Hypothalamus (tissue), 51 donors: ENCODE data around the gene ACP1.

Experiments used
- DNase-seq, 51 donors: peaks; one replicate each; lab custom pipeline; 2025; lab: John Stamatoyannopoulos, UW

ACP1 gene

DNA sequence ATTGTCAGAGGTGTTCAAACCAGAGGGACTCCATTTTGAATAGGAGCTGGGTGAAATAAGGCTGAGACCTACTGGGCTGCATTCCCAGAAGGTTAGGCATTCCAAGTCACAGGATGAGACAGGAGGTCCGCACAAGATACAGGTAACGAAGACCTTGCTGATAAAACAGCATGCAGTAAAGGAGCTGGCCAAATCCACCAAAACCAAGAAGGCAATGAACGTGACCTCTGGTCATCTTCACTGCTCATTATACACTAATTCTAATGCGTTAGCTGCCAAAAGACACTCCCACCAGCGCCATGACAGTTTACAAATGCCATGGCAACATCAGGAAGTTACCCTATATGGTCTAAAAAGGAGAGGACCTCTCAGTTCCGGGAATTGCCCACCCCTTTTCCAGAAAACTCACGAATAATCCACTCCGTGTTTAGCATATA lies 11.5 kb upstream of the ACP1 start:
- DNase-seq: no peak

GRCh38 chr2:254241-254640 lies 10.5 kb upstream of the ACP1 start:
- no peak for DNase-seq

DNA sequence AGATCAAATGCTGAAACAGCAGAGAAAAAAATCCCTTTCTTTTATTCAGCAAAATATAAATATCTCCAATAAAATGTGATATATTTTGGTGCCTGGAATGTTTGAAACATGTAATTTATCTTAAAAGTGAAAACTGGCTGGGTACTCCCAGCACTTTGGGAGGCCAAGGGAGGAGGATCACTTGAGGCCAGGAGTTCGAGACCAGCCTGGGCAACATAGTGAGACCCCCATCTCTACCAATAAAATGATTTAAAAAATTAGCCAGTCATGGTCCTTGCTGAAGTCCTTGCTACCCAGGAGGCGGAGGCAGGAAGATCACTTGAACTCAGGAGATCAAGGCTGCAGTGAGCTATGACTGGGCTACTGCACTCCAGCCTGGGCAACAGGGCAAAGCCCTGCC lies 9.6 kb upstream of the ACP1 start:
- no peak for DNase-seq

- no peak for DNase-seq
Measured at GRCh38 chr2:256094-256493, 8.7 kb upstream of the ACP1 start.

DNA sequence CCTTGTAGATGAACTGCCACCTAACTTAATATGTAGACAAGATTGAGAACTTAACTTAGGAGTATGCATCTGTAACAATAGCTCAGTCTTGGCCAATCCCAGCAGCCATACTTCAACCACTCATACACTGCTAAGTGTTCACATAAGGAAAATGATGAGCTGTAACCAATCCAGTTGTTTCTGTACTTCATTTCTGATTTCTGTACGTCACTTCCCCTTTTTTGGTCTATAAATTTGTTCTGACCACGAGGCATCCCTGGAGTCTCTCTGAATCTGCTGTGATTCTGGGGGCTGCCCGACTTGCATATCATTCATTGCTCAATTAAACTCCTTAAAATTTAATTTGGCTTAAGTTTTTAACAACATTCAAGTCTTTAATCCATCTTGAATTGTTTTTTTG lies 7.3 kb upstream of the ACP1 start:
- no peak for DNase-seq

DNA sequence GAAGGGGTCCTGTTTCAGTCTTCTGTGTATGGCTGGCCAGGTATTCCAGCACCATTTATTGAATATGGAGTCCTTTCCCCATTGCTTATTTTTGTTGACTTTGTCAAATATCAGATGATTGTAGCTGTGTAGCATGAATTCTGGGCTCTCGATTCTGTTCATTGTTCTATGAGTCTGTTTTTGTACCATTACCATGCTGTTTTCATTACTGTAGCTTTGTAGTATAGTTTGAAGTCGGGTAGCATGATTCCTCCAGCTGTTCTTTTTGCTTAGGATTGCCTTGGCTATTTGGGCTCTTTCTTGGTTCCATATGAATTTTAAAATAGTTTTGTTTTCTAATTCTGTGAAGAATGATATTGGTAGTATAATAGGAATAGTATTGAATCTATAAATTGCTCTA lies 6.9 kb upstream of the ACP1 start:
- no peak for DNase-seq

DNA sequence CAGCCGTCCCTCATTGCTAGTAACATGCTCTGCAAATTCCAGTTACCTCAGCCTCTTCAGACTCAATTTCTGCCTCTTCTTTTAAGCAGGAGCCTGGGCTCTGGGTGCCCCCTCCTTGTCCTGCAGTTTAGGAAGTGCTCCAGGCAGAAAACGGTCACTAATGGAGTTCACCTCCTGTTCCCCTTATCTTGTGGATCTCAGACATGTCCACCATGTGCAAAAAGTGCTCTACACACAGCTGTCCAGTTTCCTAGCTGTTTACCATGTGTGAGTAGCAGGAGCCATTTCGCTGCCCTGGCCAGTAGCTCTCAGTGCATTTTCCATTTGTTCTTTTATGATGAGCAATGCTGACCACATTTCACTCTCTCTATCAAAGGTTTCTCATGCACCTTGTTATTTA lies 5.8 kb upstream of the ACP1 start:
- DNase-seq: no peak

DNA sequence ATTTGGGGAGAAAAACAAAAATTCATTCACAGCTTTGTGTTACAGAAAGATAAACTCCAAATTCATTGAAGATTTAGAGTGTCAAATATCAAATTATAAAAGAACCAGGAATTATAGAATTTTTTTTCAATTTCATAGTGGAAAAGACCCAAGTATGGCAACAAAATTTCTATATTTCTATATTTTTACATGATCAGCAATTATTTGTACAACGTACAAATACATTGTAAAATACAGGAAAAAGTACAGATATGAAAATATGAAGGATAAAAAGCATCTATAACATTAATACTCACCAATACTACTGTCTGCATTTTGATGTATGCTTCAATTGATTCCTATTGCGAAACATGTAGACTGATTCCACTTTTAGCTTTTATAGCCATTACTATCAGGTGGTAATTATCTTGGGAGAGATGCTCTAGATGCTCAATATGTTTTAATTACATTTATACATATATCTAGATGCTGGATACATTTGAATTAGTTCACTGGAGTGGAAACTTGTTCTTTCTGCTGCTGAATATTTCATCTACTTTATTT lies 4.9 kb upstream of the ACP1 start:
- no peak for DNase-seq

DNA sequence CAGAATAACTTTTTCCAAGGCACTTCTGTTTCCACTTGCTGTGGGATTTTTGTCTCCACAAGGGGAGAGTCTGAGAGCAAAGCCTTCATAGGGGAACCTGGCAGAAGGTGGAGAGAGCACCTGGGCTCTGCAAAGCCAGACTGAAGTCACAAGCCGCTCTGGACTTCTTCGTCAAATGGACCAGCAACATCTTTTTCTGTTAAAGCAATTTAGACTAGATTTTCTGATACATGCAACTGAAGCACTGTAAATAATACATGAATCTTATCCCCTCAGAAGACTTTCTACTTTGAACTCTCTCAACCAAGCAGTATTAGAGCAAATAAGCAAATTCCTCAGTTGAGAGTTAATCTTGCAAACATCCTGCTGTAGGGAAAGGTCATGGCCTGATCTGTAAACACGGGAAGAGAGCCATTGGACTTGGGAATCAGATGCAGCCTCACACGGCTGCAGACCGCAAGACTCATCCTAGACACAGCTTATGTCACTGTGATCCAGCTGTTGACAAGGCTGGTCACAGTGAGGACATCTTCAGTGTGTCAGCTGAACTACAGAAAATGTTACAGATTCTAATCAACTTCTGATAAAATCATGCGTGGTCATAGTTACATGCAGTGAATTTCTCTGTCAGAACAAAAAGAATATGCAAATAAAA lies 4.1 kb upstream of the ACP1 start:
- DNase-seq: no peak

GRCh38 chr2:262117-262516 lies 2.6 kb upstream of the ACP1 start:
- DNase-seq: no peak

DNA sequence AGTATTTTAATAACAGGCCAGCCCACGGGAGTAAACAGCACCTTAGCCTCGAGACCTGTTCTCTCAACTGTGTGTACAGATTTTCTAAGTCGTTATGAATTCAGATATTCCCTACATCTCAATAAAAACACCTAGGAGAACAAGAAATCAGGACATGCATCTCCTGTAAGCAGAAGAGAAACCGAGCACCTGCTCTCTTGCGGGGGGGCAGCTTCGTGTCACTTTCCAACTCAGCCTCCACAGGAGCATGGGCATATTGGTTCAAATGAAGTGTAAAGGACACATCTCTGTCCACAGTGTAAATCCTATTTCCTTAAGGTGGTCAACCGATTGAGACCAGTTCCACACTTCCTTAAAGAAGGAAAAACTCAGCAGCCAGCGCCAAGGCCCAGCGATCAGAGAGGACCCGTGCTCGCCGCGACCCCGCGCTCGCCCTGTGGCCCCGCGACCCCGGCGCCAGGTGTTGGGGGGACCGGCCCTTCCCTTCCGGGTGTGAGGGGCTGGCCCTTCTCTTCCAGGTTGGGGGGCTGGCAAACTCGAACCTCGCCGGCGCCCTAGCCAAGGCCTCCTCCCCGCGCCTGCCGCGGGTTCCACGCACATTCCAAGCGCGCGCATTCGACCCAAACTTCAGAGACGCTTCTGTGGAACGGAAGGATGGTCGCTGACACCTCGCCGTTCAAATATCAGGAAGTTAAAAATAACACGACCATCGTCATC lies 1.6 kb upstream of the ACP1 start:
- no peak for DNase-seq

DNA sequence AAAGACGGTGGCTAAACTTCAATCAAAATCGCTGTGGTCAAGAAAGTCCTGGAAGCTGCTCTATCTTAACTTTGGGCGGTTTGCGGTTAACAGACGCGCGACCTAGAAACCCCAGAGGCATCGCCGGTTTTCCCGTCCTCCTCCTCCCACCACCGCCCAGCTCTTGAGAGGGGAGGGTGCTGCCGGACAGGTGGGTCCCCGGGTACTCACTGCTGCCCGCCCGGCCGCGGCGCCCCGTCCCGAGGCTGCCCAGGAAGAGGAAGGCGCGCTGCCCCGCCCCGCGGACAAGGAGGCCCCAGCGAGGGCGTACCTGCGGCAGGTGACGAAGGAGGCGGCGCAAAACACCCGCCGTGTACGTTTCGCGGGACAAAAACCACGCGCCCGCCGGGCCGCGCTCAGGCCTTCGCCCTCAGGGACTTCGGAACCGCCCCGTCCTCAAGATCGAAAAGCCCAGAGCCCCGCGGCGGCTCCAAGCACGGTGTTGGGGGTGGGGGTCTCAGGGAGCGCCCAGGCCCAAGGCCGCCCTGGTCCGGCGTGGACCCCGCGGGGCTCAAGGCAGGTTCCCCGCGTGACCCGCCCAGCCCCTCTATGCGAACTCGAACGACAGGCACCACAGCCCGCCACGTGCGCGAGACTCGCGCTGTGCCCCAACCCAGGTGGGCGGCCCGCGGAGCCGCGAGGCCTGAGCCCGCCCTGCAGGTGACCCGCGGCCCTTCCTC lies 814 bp upstream of the ACP1 start, which contains the start of gene SH3YL1:
SH3YL1 (minus strand) TSS at position 259 of the 719 bp plus-strand sequence; CDS start at position 211, 48 bp downstream.
- no peak for DNase-seq

GRCh38 chr2:268323-268722 lies 3.6 kb downstream of the ACP1 start:
- DNase-seq: no peak

- DNase-seq: no peak
Measured at GRCh38 chr2:269356-270030, 4.7 kb downstream of the ACP1 start.

DNA sequence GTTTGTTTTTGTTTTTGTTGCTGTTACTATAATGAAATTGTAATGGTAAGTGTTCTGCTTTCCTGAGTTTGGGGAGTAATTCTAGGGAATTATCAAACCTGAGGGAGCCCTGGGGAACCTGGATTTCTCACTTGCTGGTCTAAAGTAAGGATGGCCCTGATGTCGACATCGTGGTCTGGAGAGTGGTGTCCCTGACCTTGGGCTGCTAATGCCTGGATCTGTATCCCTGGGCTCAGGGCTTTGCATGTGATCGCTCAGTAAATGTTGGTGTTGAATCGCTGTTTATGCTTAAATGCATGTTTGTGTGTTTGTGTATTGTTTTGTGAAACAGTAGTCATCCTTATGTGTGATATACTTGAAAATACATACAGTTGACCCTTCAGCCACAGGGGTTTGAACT lies 6.1 kb downstream of the ACP1 start:
- DNase-seq: no peak

DNA sequence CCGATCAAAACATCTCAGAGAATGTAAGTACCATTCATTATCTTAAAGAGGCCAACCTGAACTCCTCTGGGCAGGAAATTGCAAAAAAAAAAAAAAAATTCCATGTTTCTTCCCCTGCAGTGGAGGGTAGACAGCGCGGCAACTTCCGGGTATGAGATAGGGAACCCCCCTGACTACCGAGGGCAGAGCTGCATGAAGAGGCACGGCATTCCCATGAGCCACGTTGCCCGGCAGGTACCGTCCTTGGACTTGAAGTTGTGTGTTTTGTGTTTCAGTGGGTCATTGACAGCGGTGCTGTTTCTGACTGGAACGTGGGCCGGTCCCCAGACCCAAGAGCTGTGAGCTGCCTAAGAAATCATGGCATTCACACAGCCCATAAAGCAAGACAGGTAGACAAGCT lies 7.2 kb downstream of the ACP1 start:
- DNase-seq: no peak

GRCh38 chr2:273333-273732 lies 8.6 kb downstream of the ACP1 start:
- no peak for DNase-seq

DNA sequence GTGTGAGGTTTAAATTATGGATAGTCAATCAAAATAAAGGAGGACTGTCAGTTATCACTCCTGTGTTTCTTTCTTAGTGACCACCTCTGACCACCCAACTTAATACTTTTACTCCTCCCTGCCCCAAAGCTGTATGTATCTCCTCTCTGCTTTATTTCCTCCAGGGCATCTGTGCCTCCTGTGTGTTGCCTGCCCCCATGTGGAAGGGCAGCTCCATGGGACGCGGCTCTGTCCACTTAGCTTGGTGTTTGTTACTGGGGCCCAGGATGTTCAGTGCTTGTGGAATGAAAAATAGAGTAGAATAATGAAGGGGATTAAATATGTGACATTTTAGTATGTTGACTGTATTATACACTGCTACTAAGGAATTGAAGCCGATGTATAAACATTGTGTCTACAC lies 9.8 kb downstream of the ACP1 start:
- DNase-seq: no peak

DNA sequence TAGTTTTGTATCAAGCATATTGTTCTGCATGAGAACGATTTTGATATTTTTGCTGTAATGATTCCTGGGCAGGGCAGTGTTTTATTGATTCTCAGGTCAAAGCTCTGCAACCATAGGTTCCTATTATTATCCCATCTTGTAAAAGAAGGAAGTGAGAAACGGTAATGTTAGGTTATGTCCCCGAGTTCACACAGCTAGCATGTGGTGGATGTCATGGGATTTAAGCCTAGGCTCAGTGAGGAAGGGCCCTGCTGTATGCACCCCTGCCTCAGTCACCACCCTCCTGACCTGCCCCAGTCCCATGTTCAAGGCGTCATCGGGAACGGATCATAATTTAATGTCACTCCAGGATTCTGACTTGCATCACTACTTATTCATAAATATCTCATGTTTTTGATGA lies 10.7 kb downstream of the ACP1 start:
- DNase-seq: peak in 1 of 51 donors; percentile 5

DNA sequence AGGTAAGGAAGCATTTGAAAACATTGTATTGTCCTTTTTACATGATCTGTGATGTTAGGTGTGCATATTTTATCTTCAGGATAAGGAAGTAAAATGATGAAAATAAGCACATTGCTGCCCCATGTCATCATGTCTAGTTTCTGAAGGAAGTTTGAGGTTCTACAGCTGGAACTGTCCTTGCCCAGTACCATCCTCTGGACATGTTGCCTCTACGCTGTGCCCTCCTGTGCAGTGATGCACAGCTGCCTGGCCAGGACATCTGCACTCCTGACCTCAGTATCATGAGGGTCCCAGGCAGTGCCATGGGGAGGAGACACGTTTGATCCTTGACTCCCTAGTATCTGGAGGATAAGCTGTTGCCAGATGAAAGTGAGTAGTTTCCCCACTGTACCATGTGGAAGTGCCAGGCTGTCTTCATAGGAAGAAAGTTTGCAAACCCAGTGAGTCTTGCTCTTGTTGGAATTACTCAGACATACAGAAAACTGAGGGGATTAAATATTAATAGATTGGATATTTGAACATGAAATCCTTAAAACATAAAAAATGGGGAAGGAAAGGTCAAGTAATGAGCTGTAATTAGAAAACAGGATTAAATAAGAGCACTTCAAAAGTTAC lies 13.7 kb downstream of the ACP1 start:
- no peak for DNase-seq

DNA sequence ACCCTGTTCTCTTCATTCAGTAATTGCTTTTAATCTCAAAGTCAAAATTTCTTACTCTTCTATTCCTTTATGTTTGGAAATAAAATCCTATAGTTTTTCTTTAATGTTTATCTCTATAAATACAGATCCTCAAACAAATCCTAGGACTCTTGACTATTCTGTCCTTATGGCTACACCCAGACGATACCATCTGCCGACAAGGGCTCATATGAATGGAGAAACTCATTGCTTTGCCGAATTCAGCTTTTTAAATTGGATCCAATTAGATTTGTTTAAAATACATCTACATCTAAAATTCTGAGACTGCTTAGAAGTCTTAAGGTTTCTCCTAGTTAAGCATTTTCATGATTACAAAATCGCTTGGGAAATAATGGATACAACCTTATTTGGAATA lies 14.2 kb downstream of the ACP1 start:
- no peak for DNase-seq
